ENCODE data around the gene STAT5B.

Gene STAT5B

GRCh38 chr17:42284024-42284369 lies 7.8 kb upstream of the STAT5B start:
- DNase-seq, result no peak

DNA sequence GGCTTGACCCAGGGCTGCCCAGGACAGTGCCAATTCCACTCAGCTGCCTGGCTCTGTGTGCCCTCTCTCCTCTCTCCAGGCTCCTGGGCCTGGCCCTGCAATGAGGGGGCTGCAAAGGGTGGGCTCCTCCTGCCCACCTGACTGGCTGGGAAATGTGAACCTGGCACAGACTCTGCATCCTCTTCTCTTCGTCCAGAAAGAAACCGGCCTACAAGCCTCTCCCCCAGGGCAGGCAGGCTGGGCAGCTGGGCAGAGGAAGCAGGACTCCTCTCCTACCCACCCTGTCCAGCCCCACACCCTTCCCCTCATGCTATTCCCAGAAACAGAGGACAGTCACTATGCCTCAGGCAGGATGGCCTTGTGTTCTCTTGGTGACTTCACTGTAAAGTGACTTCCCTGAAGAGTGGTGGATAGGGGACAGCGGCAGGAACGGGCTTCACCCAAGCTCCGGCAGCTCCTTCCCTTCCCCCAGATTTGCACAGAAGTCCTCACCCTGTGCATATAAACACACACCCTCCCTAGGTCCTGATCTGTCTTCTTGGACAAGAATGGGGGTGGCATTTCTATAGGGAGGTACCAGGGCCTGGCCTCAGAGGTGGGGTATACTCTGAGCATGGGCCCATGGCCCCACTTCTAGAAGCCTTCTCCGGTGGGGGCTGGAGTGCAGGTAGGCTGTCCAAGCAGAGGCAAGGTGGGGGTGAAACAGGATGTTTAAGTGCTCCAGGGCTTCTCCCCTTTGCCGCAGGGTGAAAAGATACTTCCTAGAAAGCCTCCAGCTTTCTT lies 7.2 kb upstream of the STAT5B start:
- no peak for DNase-seq

GRCh38 chr17:42282478-42283080 lies 6.4 kb upstream of the STAT5B start:
- DNase-seq, result no peak

DNA sequence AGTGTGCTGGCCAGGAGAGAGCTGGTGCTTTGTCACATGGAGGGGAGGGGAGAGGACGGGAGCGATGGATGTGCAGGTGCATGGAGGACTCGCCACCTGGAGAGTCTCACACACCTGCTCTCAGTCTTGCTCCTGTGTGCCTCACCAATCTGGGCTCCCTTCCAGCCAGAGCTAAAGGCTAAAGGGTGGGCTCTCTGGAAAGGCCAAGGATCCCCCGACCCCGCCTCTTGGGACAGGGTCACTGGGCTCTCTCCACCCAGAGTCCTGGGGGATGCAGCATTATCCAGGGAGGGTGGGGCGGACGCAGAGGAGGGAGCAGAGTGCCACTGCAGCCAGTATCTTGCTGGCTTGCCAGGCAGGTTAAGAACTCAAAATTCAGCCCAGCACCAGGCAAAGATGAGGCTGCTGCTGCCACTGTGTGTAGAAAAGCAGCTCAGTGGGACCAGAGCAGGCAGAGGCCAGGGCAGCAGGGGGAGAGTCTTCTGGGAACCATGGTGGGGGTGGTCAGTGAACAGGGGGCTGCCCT lies 5.4 kb upstream of the STAT5B start:
- DNase-seq, result no peak

DNA sequence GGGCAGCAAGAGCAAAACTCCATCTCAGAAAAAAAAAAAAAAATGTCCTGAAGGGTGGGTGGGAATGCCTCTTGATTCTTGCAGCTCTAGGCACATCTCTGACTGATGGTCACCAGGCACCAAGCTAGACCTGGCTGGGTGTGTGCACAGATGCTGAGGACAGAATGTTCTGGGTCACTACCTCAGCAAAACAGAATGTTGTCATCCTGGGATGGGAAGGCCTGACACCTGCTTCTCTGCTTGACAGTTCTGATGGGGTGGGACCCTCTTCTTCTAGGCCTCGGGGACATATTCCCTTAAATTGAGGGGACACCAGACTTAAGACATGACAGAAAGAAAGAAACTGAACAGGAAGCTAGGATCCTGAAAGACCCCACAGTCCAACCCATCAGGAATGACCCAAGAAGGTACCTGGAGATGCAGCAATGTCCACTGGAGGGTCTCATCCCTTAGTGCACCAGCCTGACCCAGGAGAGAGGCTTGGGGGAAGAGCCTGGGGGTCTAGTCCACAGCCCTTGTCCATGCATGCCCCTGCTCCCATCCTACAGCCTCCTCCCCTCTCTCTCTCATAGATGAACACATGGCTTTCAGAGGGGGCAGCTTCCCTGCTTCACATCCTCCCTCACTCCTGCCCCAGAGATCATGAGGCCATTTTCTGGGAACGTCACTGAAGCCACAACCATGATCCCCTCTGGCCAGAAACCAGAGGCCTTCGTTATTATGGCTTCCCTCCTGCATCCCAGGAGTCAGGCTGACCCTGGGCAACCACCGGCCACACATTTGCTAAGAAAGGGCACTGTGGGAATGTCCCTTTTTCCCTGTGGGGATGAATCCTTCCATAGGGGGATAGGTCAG lies 3.8 kb upstream of the STAT5B start:
- DNase-seq, result no peak

DNA sequence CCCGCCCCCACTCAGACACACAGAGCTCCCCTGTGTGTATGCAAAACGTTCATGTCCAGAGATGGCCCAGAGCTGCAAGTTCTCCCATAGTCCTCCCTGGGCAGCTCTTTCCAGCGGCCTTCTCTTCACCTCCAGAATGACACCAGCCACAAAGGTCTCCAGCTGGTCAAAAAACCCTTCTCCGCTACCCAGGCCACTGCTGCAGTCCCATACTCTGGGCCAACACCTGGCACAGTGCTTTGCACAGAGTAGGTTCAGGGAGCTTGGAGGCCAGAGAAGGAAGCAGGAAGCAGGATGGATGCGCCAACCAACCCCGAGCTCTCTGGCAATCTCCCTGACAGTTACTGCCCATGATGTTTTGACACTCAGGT lies 1.1 kb upstream of the STAT5B start:
- no peak for DNase-seq

DNA sequence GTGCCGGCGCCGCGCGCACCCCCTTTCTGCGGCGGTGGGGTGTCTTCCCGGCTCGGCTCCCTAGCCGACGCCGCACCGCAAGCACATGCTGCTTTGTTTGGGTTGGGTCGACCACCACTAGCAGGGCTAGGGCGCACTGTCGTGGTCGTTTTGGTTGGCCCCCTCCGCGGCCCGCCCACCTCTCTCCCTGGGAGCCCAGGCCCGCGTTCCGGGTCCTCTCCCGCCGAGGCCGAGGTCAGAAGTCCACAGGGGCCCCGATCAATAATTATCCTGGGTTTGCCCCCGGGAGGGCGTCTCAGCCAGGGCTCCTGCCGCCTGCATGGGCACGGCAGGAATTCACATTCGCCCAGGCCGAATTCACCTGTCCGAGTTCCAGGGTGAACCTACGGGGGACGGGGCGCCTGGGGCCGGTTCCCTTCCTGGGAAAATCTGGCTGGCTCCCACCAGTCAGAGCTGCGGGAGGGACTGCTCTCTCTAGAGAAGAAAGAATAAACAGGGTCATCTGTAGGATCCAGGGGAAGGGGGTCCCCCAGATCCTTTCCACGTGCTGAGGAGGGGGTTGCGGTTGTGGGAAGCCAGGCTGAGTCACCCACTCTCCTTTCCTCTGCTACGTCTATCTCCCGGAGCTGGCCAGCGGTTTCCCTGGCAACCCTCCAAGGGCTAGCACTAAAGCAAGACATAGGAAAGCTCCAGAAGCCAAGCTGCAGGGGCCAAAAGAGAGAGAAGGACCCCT lies 584 bp upstream of the STAT5B start:
- DNase-seq, result no peak

GRCh38 chr17:42275527-42276358 lies 448 bp downstream of the STAT5B start:
- no peak for DNase-seq

DNA sequence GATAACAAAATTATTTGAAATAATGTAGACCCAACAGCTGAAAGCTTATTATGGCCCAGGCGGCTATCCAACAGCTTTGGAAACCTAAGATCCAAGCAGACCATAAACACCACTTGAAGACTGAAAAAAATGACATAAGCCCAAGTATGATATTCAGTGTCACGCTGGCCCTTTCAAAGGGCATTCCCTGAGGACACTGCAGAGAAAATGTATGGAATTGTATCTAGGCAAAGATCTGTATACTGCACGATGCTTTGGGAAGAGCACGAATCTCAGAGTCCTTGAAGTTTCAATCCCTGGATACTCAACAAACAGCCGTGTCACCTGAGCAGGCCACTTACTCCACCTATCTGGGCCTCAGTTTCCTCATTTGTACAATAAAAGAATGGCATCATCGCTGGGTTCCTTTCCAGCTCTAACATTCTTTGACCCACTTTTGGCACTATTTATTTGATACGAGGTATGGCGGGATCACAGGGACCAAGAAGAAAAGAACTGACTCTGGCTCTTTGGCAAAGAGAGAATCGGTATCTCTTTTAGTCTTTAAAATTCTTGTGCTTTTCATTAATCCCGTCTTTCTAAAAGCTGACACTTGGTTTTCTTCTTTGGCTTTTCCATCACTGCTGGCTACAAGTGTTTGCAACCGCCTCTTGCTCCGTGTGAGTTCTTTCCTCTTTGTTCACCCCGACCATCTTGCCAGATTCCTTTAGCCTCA lies 1.2 kb downstream of the STAT5B start:
- no peak for DNase-seq

GRCh38 chr17:42274253-42274542 lies 2.0 kb downstream of the STAT5B start:
- DNase-seq, result no peak

DNA sequence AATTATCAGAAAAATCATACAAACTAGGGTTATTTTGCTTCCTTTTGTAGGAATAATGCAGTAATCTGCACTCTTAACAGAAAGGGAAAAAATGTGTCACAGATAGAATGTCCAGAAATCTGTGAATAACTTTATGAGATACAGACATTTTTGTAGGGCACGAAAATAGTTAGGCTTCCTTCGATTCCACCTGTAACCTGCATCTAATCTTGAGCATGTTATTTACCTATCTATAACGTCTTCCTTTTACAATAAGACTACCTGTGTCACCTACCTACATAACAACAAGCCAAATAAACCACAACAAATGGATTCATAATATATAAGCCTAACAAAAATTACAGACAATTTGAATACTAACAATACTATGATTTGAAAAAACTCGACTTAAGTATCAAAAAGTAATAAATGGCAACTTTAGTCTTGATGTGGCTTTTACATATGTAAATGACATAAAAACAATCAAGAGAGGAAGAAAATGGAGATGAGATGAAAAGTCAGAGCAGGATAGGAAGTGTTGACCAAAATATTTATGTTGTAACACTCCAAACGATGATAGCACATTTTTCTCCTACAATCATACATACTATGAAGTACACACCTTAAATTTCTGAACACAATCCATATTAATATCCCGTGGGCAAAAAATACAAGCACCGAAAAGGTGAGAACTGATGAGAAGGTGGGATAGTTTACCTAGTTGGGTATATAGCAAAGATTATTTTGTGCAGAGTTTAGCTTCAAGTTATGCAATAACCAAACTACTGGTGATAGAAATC lies 2.5 kb downstream of the STAT5B start:
- no peak for DNase-seq

- DNase-seq, result no peak
These were observed 3.9 kb downstream of the STAT5B start for GRCh38 chr17:42272162-42272907.

DNA sequence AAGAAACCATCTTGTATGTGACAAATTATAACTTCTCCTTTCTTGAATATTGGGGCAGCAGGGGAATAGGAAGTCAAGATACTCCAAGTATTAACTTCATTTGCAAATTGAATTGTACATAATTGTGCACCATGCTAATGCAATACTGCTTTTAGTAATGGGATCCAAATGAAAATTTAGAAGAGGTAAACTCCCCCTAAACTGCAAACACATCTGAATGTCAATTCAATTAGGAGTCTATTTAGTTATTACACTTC lies 4.5 kb downstream of the STAT5B start:
- no peak for DNase-seq

- peak; percentile 66 for DNase-seq
These were observed 5.0 kb downstream of the STAT5B start for GRCh38 chr17:42271006-42271778.

- no peak for DNase-seq
These were observed 5.6 kb downstream of the STAT5B start for GRCh38 chr17:42270596-42270995.

DNA sequence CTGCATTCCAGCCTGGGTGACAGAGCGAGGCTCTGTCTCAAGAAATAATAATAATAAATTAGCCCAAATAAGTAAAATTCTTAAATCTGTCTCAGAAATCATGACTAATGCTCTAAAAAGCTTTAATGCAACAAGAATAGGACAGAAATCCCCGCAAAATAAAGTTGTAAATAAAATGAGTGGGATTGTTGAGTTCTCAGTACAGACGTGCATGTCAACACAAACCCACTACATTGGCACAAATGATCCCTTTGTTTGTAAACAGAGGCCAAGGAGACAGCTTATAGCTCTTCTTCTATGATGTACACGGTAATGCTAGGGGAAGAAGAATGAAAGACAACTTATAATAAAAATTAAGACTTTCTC lies 6.0 kb downstream of the STAT5B start:
- DNase-seq, result no peak

- no peak for DNase-seq
These were observed 8.0 kb downstream of the STAT5B start for GRCh38 chr17:42268236-42268635.

DNA sequence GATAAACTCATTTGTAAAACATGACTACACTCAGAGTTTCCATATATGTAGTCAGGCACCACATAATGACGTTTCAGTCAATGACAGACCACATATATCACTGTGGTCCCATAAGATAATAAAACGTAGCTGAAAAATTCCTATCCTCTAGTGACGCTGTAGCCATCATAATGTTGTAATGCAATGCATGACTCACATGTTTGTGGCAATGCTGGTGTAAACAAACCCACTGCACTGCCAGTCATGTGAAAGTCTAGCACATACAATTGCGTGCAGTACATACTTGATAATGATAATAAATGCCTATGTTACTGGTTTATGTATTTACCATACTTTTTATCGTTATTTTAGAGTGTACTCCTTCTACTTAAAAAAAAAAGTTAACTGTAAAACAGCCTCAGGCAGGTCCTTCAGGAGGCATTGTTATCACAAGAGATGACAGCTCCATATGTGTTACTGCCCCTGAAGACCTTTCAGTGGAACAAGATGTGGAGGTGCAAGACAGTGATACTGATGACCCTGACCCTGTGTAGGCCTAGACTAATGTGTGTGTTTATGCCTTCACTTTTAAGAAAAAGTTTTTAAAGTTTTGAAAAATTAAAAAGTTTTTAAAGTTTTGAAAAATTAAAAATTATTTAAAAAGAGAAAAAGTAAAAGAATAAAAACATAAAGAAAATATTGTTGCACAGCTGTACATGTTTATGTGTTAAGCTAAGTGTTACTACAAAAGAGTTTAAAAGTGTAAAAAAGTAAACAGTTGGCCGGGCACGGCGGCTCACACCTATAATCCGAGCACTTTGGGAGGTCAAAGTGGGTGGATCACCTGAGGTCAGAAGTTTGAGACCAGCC lies 9.0 kb downstream of the STAT5B start:
- peak; percentile 81 for DNase-seq

DNA sequence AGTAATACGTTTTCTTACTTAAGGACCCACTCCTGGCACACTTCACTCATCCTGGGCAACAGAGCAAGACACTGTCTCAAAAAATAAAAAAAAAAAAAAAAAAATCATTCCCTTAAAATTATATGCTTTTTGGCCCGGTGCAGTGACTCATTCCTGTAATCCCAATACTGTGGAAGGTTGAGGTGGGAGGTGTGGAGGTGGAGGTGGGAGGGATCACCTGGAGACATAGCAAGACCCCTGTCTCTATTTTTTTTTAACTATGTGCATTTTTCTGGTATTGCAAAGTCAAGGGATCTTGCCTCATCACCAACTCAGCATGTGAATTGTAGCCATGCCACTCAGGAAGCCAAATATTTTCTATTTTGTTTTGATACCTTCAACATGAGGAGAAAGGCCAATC lies 9.7 kb downstream of the STAT5B start:
- DNase-seq, result no peak
